Vagina (tissue), 2 donors: ENCODE measurements around the gene ERMAP.

ENCODE experiments used
- POLR2A ChIP-seq, 2 donors: fragments of 450-650 bp; IDR thresholded peaks; one replicate each; pipeline ENCODE4 v1.6.1; 2017; ENCODE audit warnings: antibody characterized with exemption in 2 of 2, mild to moderate bottlenecking in 2 of 2, moderate library complexity in 2 of 2
- POLR2AphosphoS5 ChIP-seq, 2 donors: sonication (generic); formaldehyde crosslinking; IDR thresholded peaks; one replicate each; pipeline ENCODE4 v1.9.0; 2017; ENCODE audit warnings: antibody characterized with exemption in 2 of 2, mild to moderate bottlenecking in 2 of 2, low read depth in 1 of 2; ENCODE audit not compliant: insufficient read depth in 1 of 2
- TF ChIP-seq, protein P1 (sequence below), 3 experiments: fragments of 450-650 bp in 2 of 3; fragments of 200-600 bp in 1 of 3; sonication (generic) in 1 of 3; IDR thresholded peaks; one replicate each; pipeline ENCODE4 v1.5.1; 2017 to 2019; ENCODE audit warnings: antibody characterized with exemption in 3 of 3, mild to moderate bottlenecking in 2 of 3, moderate library complexity in 2 of 3

DNA sequence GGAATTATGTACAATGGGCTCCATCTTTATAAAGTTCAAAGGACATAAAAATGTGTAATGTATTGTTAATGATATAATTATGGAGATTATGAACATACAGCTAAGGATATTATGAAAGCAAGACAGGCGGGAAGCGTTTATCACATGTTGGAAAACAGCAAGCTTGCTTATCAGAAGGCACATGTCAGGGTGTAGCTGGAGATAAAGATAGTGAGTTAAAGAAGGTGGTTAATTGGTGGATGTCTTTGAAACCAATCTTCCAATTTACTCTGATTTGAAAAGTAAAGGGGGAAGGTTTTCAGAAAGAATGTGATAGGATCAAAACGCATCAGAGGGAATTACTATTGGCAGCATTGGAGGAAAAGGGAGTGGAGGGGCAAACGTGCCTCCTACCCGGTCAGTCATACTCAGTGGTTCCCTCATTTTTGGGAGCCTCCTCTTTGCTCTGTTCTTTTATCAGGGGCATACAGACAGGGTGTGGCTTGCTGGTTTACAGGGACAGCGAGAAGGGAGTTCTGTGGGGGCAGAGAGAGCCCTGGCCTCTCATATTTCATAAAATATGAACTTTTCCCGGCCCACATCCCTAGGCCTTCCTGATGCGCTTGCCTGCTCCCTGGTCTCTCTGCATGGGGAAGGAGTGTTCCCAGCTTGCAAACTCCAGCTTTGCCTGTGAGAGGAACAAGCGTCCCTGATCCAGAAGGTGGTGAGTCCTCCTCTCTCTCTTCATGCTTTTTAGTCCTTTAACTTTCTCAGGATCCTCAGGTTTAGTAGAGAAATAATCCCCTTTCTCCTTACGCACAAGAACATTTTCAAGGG, 8.3 kb downstream of the ERMAP start:
- TF ChIP-seq POLR2A (IDR thresholded peaks at IDR 0.05) (no peak), POLR2AphosphoS5 (IDR thresholded peaks at IDR 0.05; ENCODE audit: insufficient read depth in 1 of 2, low read depth in 1 of 2) (no peak)
- TF ChIP-seq, protein P1, sequence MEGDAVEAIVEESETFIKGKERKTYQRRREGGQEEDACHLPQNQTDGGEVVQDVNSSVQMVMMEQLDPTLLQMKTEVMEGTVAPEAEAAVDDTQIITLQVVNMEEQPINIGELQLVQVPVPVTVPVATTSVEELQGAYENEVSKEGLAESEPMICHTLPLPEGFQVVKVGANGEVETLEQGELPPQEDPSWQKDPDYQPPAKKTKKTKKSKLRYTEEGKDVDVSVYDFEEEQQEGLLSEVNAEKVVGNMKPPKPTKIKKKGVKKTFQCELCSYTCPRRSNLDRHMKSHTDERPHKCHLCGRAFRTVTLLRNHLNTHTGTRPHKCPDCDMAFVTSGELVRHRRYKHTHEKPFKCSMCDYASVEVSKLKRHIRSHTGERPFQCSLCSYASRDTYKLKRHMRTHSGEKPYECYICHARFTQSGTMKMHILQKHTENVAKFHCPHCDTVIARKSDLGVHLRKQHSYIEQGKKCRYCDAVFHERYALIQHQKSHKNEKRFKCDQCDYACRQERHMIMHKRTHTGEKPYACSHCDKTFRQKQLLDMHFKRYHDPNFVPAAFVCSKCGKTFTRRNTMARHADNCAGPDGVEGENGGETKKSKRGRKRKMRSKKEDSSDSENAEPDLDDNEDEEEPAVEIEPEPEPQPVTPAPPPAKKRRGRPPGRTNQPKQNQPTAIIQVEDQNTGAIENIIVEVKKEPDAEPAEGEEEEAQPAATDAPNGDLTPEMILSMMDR (IDR thresholded peaks at IDR 0.05) = no peak
